Gastroesophageal sphincter (tissue), 3 donors: ENCODE measurements around the gene FAM180A.

Experiments used
- CTCF ChIP-seq, 4 experiments: fragments of 200-600 bp in 2 of 4; fragments of 450-650 bp in 2 of 4; sonication (generic) in 1 of 4; IDR thresholded peaks; one replicate each; pipeline ENCODE4 v1.5.1; 2017 to 2019; ENCODE audit warnings: antibody characterized with exemption in 4 of 4, mild to moderate bottlenecking in 2 of 4, moderate library complexity in 2 of 4
- POLR2A ChIP-seq, 2 donors: fragments of 450-650 bp; IDR thresholded peaks; one replicate each; pipeline ENCODE4 v1.6.1; 2017; ENCODE audit warnings: antibody characterized with exemption in 2 of 2, mild to moderate bottlenecking in 2 of 2, moderate library complexity in 1 of 2

DNA sequence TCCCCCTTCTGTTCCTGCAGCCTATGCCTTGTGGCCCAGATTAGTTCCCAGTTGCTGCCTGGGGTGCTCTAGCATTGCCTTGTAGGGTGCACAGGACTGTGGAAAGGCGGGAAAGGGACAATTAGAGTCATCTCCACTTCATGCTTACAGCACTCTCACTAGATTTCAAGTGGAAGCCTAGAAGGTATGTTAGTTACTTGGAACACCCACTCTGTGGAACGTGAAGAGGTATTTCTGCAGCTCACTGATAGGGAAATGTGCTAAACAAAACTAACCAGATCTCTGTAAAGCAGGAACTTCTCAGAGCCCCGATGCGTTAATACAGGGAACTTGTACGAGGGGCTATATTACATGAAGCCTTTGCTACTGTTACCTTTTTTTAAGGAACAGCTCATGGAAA lies 66.9 kb downstream of the FAM180A start:
- TF ChIP-seq POLR2A (IDR thresholded peaks at IDR 0.05) (no peak), CTCF (IDR thresholded peaks at IDR 0.05) (no peak)
